Activated CD4-positive, alpha-beta T cell treated with anti-CD3 and anti-CD28 coated beads, Interleukin-2, amount 50 U/mL, for 16 hours (primary cell): ENCODE data around the gene EVX2.
A peak's percentile ranks its signal among the peaks of the same experiment; 100 is the strongest.

Source experiments
- DNase-seq: peaks from one replicate; pipeline ENCODE4 v3.0.0-alpha.2; 2020

Gene EVX2

GRCh38 chr2:176094349-176094748, 10.6 kb upstream of the EVX2 start:
- no peak for DNase-seq

DNA sequence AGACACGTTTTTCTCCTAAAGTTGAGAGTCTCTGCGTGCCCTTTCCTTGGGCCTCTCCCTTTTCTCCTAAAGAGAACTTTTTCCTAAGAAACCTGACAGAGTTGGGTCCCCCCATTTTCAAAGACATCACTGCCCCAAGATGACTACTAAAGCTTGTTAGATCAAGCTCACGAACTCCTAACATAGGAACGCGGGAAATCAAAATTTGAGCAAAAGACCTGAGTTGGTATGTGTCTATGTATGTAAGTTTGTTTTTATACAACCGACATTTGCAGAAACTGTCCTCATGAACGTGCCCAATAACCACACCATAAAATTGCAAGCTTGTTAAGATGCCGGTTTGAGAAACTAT, 10.1 kb upstream of the EVX2 start:
- no peak for DNase-seq

- no peak for DNase-seq
Measured at GRCh38 chr2:176093145-176093897, 9.6 kb upstream of the EVX2 start.

GRCh38 chr2:176092270-176093144, 8.7 kb upstream of the EVX2 start, which contains the start of gene HOXD13:
HOXD13 (plus strand) TSS chr2:176092721; CDS start chr2:176092891, 170 bp downstream.
- no peak for DNase-seq

- no peak for DNase-seq
Measured at GRCh38 chr2:176091329-176092258, 7.8 kb upstream of the EVX2 start.

DNA sequence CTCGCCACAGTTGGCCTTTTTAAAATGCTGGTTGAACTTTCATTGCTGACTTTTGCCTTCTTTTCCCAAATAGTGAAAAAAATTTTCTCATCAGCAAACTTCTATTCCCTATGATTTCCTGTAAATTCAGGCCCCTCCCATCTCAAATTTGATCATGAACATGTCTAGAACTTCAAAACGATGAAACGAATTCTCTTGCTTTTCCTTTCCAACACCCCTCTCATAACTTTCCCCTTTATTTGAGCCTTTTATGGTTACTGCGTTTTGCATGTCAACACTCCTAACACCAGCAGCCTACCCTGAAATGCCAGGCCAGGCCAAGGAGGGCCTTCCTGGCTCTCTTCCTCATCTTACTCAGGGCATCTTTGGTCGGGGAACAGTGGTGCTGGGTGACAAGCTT, 7.1 kb upstream of the EVX2 start:
- no peak for DNase-seq

GRCh38 chr2:176089843-176090395, 6.2 kb upstream of the EVX2 start:
- DNase-seq, result no peak

- no peak for DNase-seq
Measured at GRCh38 chr2:176088937-176089842, 5.4 kb upstream of the EVX2 start.

DNA sequence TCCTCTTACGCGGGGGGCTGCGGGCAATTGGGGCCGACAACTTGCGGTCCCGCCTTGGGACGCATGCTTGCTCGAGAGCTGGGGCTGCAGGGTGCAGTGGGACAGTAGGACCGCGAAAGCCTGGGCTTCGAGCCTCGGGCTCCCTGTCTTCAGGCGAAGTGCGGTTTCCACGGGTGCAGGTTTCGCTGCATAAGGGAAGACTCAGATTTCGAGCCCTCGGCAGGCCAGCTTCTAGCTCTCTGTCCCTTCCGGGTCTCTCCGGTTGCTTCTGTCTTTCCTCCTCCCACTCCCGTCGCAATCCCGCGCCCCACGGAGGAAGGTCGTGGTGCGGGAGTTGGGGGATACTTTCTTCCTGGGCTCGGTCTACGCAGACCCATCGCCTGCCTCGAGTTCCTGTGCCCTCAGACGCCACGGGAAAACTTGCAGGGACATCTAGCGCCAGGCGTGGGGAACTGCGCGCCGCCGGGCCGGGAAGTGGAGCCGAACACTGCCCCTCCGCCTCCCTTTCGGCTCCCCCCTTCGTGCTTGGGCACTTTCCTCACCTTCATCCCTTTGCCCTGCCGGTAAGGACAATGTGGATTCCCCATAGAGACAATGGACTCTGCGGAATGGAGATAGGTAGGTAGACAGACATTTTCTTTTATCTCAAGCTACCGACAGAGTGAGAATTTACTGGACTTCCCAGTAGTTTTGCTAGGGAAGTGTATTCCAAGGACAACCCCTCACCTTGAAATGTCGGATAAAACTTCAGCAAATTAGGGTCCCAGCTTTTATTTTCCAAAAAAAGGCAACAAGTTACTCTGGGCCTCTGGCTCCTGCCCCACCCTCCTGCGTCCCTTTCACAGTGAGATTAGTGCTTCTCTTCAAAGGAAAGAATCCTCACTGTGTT, 4.5 kb upstream of the EVX2 start:
- DNase-seq, result peak; percentile 27

- DNase-seq, result no peak
Measured at GRCh38 chr2:176087330-176088047, 3.7 kb upstream of the EVX2 start.

DNA sequence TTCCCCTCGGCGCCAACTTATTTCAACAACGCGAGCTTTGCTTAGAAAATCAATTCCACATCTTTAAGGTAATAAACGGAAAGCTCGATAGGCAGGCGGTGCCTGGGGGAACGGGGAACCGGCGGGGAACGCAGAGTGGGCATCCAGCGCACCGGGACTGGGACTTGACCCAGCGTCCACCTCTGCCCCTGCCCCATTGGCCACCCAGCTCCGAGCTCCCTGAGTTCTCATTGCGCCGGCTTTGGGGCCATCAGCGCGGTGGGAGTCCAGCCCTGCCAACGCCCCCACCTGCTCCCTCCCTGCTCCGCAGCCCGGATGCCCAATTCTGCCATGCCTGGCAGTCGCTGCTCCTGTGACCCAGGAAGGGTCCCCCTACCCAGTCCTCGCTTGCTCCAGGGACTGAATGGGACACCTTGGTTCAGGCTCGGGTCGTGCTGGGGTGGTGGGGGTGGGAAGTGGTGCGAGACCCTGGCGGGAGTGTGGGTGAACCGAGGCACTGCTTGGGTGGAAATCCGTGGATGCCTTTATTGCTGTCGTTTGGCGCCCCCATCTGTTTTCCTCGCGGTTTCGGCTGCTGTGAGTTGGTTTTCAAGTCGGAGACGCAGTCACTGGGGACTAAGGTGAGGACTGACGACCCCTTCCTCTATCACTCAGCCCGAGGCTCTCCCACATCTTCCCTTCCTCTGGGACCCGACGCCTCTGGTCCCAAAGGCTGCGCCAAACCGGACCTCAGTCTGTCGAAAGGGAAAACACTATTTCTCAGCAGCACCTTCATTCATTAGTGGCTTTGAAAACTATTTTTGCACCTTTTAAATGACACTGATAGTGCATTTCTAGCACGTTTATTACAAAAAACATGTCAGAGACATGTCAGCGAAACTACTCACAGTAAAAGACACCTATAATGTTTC, 2.4 kb upstream of the EVX2 start:
- DNase-seq, result no peak

- DNase-seq, result no peak
Measured at GRCh38 chr2:176085120-176085788, 1.5 kb upstream of the EVX2 start.

- no peak for DNase-seq
Measured at GRCh38 chr2:176084611-176085119, 903 bp upstream of the EVX2 start.

DNA sequence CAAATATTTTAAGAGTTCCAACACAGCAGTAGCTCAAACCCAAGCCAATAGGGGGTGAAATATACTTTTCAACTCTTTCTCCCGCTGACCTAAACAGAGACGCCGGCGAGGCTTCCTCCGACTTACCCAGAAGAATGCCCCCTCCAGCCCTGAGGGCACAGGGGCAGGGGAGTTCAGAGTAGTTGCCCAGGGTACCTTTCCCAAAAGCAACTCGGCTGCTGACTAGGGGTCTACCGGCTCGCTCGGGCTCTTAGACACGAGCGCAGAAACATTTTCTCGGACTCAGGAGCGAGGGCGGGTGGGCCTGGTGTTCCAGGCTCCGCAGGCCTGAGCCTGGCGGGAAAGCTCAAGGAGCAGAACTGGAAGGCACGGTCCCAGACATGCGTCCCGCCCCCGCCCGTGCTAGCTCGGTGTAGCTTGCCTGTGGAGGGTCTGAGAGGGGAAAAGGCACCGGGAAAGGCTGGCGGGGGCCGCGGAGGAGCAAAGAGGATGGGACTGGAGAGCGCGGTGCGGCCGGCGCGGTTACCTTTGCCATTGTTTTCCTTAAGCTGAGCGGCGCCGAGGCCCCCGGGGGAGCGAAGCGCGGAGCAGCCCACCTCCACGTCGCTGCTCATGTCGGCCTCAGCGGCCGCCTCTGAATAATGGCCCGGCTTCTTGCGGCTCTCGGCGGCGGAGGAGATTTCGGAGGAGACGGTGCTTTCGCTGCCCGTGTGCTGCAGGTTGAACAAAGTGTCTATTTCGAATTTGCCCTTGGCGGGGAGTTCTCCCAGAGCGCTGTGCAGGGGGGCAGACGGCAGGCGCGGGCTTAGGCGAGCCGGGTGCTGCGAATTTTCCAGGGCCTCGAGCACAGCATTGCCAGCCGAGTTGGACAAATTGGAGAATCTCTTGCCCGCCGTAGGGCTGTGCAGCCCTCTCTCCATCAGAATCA, 674 bp downstream of the EVX2 start:
- DNase-seq, result no peak

- no peak for DNase-seq
Measured at GRCh38 chr2:176082525-176082823, 1.3 kb downstream of the EVX2 start.

DNA sequence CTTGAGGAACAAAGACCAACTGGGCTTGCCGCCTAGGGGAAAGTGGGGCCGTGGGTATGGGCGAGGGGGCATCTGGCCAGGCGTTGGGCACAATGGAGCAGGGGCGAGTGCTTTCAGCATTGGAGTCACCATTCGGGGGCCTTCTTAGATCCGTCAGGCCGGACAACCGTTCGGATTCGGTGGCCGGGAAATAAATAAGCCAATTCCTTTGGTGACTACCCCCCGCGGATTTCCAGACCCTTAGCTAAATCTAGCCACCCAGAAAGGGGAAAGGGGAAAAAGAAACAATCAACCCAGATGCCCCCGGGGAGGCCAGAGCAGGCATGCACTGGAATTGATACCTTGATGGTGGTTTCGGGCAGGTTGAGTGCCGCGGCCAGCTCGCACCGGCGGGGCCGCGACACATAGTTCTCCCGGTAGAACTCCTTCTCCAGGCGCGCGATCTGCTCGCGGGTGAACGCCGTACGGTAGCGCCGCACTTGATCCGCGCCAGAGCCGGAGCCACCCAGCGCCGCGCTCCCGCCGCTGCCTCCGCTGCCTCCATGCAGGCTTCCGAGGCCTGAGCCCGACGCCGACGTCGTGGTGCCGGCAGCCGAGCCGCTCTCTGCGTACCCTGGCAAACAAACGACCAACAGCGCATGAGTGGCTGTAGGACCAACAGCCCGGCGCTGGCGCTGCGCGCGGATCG, 1.8 kb downstream of the EVX2 start:
- no peak for DNase-seq
